HEK293T (cell line): ENCODE measurements around the gene ENDOD1.

ENCODE experiments used
- BHLHE40 ChIP-seq: fragments of 450-650 bp; IDR thresholded peaks from 2 replicates; pipeline ENCODE4 v1.6.1; 2016; ENCODE audit warnings: mild to moderate bottlenecking, moderate library complexity, borderline replicate concordance
- ELF4 ChIP-seq: fragments of 450-650 bp; IDR thresholded peaks from 2 replicates; pipeline ENCODE4 v1.6.1; 2017; ENCODE audit warnings: antibody characterized with exemption
- FOXM1 ChIP-seq: fragments of 450-650 bp; IDR thresholded peaks from 2 replicates; pipeline ENCODE4 v1.6.1; 2017; ENCODE audit warnings: mild to moderate bottlenecking, borderline replicate concordance
- NFRKB ChIP-seq: fragments of 450-650 bp; IDR thresholded peaks from 2 replicates; pipeline ENCODE4 v1.6.1; 2016; ENCODE audit warnings: mild to moderate bottlenecking, moderate library complexity
- SP1 ChIP-seq: fragments of 450-650 bp; IDR thresholded peaks from 2 replicates; pipeline ENCODE4 v1.6.1; 2017
- TARDBP ChIP-seq: fragments of 450-650 bp; IDR thresholded peaks from 2 replicates; pipeline ENCODE4 v1.6.1; 2016
- ZNF384 ChIP-seq: fragments of 450-650 bp; IDR thresholded peaks from 2 replicates; pipeline ENCODE4 v1.6.1; 2016

GRCh38 chr11:95086151-95086550, 3.5 kb upstream of the ENDOD1 start:
- no peak for TF ChIP-seq TARDBP
- TF ChIP-seq ELF4 = no peak
- TF ChIP-seq FOXM1 = no peak
- TF ChIP-seq BHLHE40 = no peak
- no peak for TF ChIP-seq SP1
- no peak for TF ChIP-seq NFRKB
- TF ChIP-seq ZNF384 = no peak
